ENCODE results near the gene ZNF470.

ZNF470 gene

DNA sequence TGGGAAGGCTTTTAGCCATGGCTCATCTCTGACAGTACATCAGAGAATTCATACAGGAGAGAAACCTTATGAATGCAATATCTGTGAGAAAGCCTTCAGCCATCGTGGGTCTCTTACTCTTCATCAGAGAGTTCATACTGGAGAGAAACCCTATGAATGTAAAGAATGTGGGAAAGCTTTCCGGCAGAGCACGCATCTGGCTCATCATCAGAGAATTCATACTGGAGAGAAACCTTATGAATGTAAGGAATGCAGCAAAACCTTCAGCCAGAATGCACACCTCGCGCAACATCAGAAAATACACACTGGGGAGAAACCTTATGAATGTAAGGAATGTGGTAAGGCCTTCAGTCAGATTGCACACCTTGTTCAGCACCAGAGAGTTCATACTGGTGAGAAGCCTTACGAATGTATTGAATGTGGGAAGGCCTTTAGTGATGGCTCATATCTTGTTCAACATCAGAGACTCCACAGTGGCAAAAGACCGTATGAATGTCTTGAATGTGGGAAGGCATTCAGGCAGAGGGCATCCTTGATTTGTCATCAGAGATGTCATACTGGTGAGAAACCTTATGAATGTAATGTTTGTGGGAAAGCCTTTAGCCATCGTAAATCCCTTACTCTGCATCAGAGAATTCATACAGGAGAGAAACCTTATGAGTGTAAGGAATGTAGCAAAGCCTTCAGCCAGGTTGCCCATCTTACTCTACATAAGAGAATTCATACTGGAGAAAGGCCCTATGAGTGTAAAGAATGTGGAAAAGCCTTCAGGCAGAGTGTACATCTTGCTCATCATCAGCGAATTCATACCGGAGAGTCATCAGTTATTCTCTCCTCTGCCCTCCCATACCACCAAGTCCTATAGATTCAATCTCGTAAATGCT lies 10.7 kb downstream of the ZNF470 start:
- DNase-seq (ENCODE audit: low spot score), result no peak
- TF ChIP-seq, protein P1, sequence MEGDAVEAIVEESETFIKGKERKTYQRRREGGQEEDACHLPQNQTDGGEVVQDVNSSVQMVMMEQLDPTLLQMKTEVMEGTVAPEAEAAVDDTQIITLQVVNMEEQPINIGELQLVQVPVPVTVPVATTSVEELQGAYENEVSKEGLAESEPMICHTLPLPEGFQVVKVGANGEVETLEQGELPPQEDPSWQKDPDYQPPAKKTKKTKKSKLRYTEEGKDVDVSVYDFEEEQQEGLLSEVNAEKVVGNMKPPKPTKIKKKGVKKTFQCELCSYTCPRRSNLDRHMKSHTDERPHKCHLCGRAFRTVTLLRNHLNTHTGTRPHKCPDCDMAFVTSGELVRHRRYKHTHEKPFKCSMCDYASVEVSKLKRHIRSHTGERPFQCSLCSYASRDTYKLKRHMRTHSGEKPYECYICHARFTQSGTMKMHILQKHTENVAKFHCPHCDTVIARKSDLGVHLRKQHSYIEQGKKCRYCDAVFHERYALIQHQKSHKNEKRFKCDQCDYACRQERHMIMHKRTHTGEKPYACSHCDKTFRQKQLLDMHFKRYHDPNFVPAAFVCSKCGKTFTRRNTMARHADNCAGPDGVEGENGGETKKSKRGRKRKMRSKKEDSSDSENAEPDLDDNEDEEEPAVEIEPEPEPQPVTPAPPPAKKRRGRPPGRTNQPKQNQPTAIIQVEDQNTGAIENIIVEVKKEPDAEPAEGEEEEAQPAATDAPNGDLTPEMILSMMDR (IDR thresholded peaks at IDR 0.05; ENCODE audit: borderline replicate concordance, control extremely low read depth, extremely low read depth, insufficient read depth, missing control alignments), result no peak
- in situ Hi-C loops (cut with MboI; ENCODE audit: low sequenced_read_pairs, unreplicated experiment), result no loop called here

DNA sequence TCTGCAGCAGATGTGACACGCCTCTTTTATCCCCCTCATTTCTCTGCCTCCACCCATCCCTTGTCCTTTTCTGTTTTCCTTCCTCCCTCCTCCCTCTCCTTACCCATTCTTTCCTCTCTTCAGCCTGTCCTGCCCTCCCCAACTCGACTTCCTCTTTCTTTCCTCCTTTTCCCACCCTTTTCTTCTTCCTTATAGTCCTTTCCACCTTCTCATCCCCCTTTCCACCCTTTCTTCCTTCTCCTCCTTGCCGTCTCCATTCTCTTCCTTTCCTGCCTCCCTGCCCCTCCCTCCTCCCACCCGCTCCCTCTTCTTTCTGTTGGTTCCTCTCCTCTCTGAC lies 27.1 kb downstream of the ZNF470 start:
- DNase-seq (ENCODE audit: low spot score), result no peak
- TF ChIP-seq, protein P1 (IDR thresholded peaks at IDR 0.05; ENCODE audit: borderline replicate concordance, control extremely low read depth, extremely low read depth, insufficient read depth, missing control alignments), result no peak
- in situ Hi-C loops (cut with MboI; ENCODE audit: low sequenced_read_pairs, unreplicated experiment), result no loop called here

DNA sequence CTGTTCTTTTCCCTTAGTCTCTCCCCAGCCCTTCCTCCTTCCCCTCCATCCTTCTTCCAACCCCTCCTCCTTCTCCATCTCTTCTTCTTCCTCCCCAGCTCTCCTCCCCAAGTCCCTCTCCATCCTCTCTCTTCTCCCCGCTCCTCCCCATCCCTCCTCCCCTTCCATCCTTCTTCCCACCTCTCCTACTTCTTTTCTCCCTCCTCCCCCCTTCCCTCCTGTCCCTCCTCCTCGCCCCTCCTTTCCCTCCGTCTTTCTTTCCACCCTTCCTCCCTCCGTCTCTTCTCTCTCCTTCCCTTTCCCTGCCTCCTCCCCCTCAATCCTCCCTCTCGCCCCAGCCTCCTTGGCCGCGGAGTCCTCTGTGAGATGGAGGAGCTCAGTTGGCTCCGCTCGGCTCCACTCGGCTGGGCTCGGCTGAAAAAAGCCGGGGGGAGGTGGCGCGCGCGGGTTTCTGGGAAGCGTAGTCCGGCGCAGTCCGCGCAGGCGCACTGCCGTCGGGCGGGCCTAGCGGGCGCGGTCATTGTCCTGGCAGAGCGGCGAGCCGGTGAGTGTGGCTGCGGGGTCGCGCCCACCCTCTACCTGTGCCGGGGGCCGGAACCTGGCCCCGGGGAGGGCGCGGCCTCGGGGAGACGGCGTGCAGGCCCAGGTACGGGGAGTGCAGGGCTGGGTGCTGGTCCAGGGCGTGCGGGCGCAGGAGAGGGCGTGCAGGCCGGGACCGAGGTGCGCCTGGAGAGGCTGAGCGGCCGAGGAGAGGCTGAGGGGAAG lies 27.7 kb downstream of the ZNF470 start, which contains the start of gene ZNF71:
Gene ZNF71, plus strand, starts transcription at position 520 of the 765 bp plus-strand sequence. CDS start 6,257 bp downstream, outside the sequence.
- DNase-seq (ENCODE audit: low spot score), result peak; percentile 97
- TF ChIP-seq, protein P1 (IDR thresholded peaks at IDR 0.05; ENCODE audit: borderline replicate concordance, control extremely low read depth, extremely low read depth, insufficient read depth, missing control alignments), result no peak
- in situ Hi-C loops (cut with MboI; ENCODE audit: low sequenced_read_pairs, unreplicated experiment), result no loop called here

DNA sequence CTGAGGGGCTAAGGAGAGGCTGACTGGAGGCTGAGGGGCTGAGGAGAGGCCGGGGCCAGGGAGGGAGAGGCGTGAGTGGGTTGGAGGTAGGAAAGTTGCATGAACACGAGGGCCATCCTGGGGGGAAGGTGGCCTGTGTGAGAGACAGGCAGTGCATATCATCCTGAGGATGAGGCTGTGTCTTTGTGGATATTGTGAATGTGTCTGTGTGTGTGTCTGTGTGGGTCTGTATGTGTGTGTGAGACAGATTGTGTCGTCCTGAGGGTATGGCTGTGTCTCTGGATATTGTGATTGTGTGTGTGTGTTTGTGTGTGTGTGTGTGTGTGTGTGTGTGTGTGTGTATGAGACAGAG lies 28.3 kb downstream of the ZNF470 start:
- DNase-seq (ENCODE audit: low spot score), result no peak
- TF ChIP-seq, protein P1 (IDR thresholded peaks at IDR 0.05; ENCODE audit: borderline replicate concordance, control extremely low read depth, extremely low read depth, insufficient read depth, missing control alignments), result no peak
- in situ Hi-C loops (cut with MboI; ENCODE audit: low sequenced_read_pairs, unreplicated experiment), result no loop called here

DNA sequence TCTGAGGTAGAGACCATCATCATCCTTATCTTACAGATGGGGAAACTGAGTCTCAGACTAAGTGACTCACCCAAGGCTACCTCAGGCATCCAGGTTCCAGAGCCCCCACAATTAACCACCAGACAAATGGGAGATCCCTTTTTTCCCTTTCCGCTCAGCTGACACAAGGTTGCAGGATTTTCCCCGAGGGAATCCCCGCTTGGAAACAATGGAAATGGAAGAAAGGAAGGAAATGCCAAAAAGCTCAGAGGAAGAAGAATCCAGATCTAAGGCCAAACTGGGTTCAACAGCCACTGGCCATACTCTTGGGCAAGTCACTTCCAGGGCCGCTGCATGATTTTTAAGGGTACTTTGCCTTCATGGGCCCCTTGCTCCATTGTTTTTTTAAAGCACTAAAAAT lies 29.4 kb downstream of the ZNF470 start:
- DNase-seq (ENCODE audit: low spot score), result no peak
- TF ChIP-seq, protein P1 (IDR thresholded peaks at IDR 0.05; ENCODE audit: borderline replicate concordance, control extremely low read depth, extremely low read depth, insufficient read depth, missing control alignments), result no peak
- in situ Hi-C loops (cut with MboI; ENCODE audit: low sequenced_read_pairs, unreplicated experiment), result no loop called here

DNA sequence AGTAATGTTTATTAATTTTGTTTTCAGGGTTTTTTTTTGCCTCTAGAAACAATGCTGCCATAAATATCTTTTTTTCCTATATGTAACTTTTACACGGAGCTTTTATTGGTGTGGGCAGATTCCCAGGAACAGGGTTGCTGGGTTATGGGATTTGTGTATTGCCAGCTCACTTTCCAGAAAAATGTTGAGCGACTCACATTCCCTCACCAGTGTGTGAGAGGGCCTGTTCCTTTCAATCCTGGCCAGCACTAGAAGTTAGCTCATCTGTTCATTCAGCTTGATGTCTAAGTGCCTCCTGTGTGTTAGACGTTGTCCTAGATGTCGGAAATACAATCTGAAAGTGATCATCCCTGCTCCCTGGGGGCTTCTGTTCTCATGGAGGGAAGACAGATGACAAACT lies 30.4 kb downstream of the ZNF470 start:
- in situ Hi-C loops (cut with MboI; ENCODE audit: low sequenced_read_pairs, unreplicated experiment), result no loop called here
- TF ChIP-seq, protein P1 (IDR thresholded peaks at IDR 0.05; ENCODE audit: borderline replicate concordance, control extremely low read depth, extremely low read depth, insufficient read depth, missing control alignments), result no peak
- no peak for DNase-seq (ENCODE audit: low spot score)

Data from GM13976 (cell line).